22Rv1 (cell line): ENCODE results near the gene ATCAY.
A peak's percentile ranks its signal among the peaks of the same experiment; 100 is the strongest.
"Not testable (repeated sequence)": the region's sequence is repeated elsewhere in the genome, so short reads cannot be mapped to it uniquely, and the experiment has no call there.

ENCODE experiments used
- H3K27ac ChIP-seq: fragments of 450-650 bp; 2 replicates; pipeline ENCODE4 v1.5.1; 2017
- ZFX ChIP-seq: fragments of 450-650 bp; IDR thresholded peaks from 2 replicates; pipeline ENCODE4 v1.6.1; 2017; ENCODE audit warnings: antibody characterized with exemption, borderline replicate concordance
- TF ChIP-seq, protein P1 (sequence below): fragments of 450-650 bp; IDR thresholded peaks from 2 replicates; pipeline ENCODE4 v1.5.1; 2017; ENCODE audit warnings: mild to moderate bottlenecking

ATCAY gene

GRCh38 chr19:3873151-3873550, 7.3 kb upstream of the ATCAY start:
- TF ChIP-seq ZFX = no peak
- TF ChIP-seq, protein P1, sequence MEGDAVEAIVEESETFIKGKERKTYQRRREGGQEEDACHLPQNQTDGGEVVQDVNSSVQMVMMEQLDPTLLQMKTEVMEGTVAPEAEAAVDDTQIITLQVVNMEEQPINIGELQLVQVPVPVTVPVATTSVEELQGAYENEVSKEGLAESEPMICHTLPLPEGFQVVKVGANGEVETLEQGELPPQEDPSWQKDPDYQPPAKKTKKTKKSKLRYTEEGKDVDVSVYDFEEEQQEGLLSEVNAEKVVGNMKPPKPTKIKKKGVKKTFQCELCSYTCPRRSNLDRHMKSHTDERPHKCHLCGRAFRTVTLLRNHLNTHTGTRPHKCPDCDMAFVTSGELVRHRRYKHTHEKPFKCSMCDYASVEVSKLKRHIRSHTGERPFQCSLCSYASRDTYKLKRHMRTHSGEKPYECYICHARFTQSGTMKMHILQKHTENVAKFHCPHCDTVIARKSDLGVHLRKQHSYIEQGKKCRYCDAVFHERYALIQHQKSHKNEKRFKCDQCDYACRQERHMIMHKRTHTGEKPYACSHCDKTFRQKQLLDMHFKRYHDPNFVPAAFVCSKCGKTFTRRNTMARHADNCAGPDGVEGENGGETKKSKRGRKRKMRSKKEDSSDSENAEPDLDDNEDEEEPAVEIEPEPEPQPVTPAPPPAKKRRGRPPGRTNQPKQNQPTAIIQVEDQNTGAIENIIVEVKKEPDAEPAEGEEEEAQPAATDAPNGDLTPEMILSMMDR = no peak

GRCh38 chr19:3874695-3875094, 5.8 kb upstream of the ATCAY start:
- not testable (repeated sequence) for H3K27ac ChIP-seq

More at GRCh38 chr19:3873151-3873550, 7.3 kb upstream of the ATCAY start:
- H3K27ac ChIP-seq = no peak overlapping the region

DNA sequence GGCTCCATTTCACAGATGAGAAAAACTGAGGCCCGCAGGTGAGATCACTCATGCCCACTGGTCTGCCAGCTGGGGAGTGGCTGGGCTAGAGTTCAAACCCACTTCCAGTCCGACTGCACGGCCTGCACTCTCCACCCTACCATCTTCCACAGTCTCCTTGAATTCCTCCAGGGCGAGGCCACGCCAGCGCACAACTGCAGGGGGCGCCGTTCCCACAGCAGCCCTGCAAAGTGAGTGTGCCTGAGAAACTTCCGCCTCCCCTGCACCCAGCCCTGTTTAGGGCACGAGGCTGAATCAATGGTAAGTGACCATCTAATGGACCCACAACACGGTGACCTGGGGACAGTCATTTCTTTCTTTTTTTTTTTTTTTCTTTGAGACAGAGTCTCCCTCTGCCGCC, 829 bp upstream of the ATCAY start:
- no peak for TF ChIP-seq ZFX
- TF ChIP-seq, protein P1 = peak; percentile 55
- H3K27ac ChIP-seq = 0 out of 2 replicates have a peak overlapping the region, but pooled peaks have one; percentile 35

DNA sequence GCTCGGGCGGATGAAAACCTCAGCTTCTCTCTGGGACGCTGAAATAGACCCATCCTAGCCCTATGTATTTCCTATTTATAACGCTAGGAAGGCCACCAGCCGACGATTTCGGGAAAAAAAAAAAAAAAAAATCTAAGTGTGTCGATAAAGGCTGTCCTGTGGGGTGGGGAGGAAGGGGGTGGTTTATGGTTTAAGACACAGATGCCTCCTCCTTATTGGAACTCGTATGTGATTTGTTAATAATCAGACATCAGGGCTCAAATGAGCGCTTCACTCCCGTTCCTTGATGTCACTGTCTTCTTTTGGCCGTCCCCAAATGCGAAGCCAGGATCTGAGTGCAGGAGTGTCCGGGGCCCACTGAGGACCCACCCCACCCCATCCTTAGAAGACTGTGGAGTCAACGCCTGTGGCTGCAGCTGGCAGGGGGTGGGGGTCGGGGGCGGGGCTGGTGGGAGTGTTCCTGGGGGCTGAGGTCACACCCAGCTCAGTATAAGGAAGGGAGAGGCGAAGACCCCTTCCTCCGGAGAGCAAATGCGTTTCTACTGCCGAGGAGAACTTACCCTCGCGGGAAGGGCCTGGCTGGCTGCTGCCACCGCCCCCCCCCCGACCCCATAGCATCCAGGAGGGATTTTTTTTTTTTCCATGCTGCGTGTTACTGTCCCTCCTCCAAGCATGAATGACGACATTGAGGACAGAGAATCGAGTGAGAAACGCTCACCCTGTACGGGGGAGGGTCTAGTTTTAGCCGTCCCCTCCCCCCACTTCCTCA, 971 bp downstream of the ATCAY start:
- H3K27ac ChIP-seq = peak overlapping the region; percentile 35; the same call in 1 of the 2 replicates
- TF ChIP-seq ZFX = no peak

GRCh38 chr19:3882041-3882384, 1.5 kb downstream of the ATCAY start:
- TF ChIP-seq, protein P1 = no peak
- TF ChIP-seq ZFX = no peak
- H3K27ac ChIP-seq = no peak overlapping the region

DNA sequence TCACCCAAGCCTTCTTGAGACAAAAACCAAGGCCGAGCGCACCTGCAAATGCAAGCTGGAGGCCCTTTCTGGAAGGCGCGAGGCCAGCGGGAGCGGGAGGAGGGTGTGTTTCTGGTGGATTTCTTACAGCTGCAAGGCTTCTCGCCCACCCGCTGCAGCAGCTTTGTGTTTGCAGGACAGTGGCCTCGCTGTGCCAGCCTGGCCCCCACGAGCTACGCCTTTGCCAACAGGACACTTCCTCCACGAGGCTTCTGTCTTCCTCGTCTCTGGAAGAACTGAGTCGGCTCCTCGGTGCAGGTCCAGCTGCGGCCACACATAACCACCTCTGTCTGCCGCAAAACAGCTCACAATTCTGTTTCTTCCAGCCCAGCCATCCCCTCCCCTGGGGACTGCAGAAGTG, 10.1 kb downstream of the ATCAY start:
- no peak for TF ChIP-seq ZFX
- TF ChIP-seq, protein P1 = no peak
- no peak overlapping the region for H3K27ac ChIP-seq

- H3K27ac ChIP-seq = no peak overlapping the region
- TF ChIP-seq, protein P1 = no peak
- TF ChIP-seq ZFX = no peak
Measured at GRCh38 chr19:3893509-3894179, 13.2 kb downstream of the ATCAY start.

DNA sequence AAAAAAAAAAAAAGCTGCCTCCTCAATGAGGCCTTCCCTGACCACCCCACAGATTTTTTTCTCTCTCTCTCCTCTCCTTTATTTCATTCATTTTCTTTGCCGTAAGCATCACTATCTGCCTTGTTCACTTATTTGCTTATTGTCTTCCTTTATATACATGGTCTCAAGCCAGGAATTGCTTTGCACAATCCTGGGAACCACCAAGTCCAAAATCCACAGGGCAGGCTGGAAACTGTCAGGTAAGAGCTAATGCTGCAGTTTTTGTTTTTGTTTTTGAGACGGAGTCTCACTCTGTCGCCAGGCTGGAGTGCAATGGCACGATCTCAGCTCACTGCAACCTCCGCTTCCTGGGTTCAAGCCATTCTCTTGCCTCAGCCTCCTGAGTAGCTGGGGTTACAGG, 14.5 kb downstream of the ATCAY start:
- H3K27ac ChIP-seq = not testable (repeated sequence)

DNA sequence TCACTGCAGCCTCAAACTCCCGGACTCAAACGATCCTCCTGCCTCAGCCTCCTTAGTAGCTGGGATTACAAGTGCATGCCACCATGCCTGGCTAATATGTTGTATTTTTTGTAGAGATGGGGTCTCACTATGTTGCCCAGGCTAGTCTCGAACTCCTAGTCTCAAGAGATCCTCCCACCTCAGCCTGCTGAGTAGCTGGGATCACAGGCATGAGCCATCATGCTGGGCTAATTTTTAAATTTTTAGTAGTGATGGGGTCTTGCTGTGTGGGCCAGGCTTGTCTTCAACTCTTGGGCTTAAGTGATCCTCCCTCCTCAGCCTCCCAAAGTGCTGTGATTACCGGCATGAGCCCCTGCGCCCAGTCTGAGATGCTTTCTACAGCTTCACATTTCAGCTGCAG, 15.3 kb downstream of the ATCAY start:
- TF ChIP-seq, protein P1 = no peak
- no peak overlapping the region for H3K27ac ChIP-seq
